Endothelial cell (in vitro differentiated cells): Measurements from ENCODE around the gene ADGRG2. TPM values are rescaled to one million over a fixed set of nuclear protein-coding genes. Genes with fewer than 3 reads are reported as not detected.

Experiments
- DNase-seq: peaks from one replicate; pipeline ENCODE4 v3.0.0; 2021; ENCODE audit warnings: low spot score
- H3K27ac Mint-ChIP-seq: one replicate; pipeline ENCODE4 v1.8.0; 2021; ENCODE audit warnings: mixed read lengths, inconsistent platforms; ENCODE audit not compliant: unreplicated experiment
- H3K27me3 Mint-ChIP-seq: one replicate; pipeline ENCODE4 v1.8.0; 2021; ENCODE audit warnings: mild to moderate bottlenecking, moderate library complexity, mixed read lengths, inconsistent platforms; ENCODE audit not compliant: unreplicated experiment
- H3K36me3 Mint-ChIP-seq: one replicate; pipeline ENCODE4 v1.8.0; 2021; ENCODE audit warnings: mild to moderate bottlenecking, low read depth, mixed read lengths, inconsistent platforms; ENCODE audit not compliant: unreplicated experiment
- H3K4me1 Mint-ChIP-seq: one replicate; pipeline ENCODE4 v1.8.0; 2021; ENCODE audit warnings: mild to moderate bottlenecking, mixed read lengths, inconsistent platforms; ENCODE audit not compliant: unreplicated experiment
- H3K4me3 Mint-ChIP-seq: one replicate; pipeline ENCODE4 v1.8.0; 2021; ENCODE audit warnings: mild to moderate bottlenecking, mixed read lengths, inconsistent platforms; ENCODE audit not compliant: unreplicated experiment
- H3K9me3 Mint-ChIP-seq: one replicate; pipeline ENCODE4 v1.8.0; 2021; ENCODE audit warnings: mixed read lengths, inconsistent platforms; ENCODE audit not compliant: unreplicated experiment
- total RNA-seq: library from RNA; stranded (reverse); fragmentation: NEBNext Ultra II Directional; extraction: Animal tissue kit (Norgen Biotek cat#: 25700); gene quantifications from one replicate; pipeline ENCODE4 v1.2.1, GENCODE V29; 2021; ENCODE audit not compliant: unreplicated experiment
- TF ChIP-seq, protein P1 (sequence below): fragments of 200-600 bp; sonication (generic); IDR thresholded peaks from one replicate; pipeline ENCODE4 v1.5.0; 2021; ENCODE audit warnings: antibody characterized with exemption; ENCODE audit not compliant: unreplicated experiment

ADGRG2 gene
- total RNA-seq, 1 donor from 2014 or later: not detected

DNA sequence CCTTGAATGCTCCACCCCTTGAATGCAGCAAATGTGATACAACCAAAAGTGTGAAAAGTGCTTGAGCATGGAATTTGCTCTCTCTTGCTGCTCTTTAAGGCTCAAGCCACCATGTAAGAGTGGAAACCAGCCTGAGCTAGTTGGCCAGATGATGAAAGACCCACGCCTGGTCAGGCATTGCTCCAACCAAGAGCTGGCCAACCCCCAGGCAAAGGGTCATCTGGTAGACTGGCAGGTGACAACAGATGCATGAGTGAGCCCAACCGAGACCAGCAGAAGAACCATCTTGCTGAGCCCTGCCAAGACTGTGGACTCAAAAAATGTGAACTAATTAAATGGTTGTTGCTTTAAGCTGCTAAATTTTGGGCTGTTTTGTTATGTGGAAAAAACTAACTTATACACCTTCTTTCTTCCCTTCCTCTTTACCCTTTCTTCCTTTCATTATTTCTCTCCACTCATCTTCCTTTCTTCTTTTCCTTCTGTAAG lies 32.7 kb downstream of the ADGRG2 start:
- Mint-ChIP-seq H3K36me3 (no peaks in the 10 kb centered on the region), H3K27ac (no peak overlapping the region), H3K4me1 (no peaks in the 10 kb centered on the region), H3K27me3 (peaks cover 1% of the 10 kb centered on the region), H3K4me3 (no peak overlapping the region), H3K9me3 (no peaks in the 10 kb centered on the region)
- TF ChIP-seq, protein P1, sequence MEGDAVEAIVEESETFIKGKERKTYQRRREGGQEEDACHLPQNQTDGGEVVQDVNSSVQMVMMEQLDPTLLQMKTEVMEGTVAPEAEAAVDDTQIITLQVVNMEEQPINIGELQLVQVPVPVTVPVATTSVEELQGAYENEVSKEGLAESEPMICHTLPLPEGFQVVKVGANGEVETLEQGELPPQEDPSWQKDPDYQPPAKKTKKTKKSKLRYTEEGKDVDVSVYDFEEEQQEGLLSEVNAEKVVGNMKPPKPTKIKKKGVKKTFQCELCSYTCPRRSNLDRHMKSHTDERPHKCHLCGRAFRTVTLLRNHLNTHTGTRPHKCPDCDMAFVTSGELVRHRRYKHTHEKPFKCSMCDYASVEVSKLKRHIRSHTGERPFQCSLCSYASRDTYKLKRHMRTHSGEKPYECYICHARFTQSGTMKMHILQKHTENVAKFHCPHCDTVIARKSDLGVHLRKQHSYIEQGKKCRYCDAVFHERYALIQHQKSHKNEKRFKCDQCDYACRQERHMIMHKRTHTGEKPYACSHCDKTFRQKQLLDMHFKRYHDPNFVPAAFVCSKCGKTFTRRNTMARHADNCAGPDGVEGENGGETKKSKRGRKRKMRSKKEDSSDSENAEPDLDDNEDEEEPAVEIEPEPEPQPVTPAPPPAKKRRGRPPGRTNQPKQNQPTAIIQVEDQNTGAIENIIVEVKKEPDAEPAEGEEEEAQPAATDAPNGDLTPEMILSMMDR: no peak
- no peak for DNase-seq

DNA sequence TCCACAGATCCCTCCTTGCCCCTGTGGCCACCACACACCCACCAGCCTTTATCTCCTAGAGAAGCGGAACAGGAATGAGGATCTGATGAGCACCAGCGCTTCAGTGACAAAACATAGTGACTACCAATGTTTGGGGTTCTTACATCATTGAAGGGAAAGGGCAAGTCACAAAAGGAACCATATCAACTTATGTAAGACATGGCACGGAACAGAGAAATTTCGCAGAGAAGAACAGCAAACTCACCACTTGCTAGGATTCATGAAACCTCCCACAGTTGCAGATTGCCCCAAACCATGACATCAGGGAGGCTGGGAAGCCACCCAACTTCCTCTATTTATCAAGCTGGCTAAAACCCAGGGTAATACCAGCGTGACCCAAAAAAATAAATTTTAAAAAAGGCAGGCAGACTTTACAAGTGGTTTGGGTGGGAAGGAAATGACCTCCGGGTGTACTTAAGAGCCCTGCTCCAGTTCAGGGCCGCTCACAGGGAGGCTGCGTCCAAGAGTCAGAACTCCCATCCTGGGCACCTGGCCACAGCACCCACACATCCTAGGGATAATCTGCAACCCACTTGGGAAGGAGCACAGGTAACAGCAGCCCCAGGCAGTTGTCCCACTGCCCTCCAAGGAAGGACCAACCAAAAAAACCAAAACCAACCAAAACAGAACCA lies 36.0 kb downstream of the ADGRG2 start:
- Mint-ChIP-seq H3K4me1 (no peaks in the 10 kb centered on the region), H3K4me3 (no peak overlapping the region), H3K9me3 (no peaks in the 10 kb centered on the region), H3K27ac (no peak overlapping the region), H3K27me3 (peaks cover 1% of the 10 kb centered on the region), H3K36me3 (no peaks in the 10 kb centered on the region)
- TF ChIP-seq, protein P1: no peak
- no peak for DNase-seq

DNA sequence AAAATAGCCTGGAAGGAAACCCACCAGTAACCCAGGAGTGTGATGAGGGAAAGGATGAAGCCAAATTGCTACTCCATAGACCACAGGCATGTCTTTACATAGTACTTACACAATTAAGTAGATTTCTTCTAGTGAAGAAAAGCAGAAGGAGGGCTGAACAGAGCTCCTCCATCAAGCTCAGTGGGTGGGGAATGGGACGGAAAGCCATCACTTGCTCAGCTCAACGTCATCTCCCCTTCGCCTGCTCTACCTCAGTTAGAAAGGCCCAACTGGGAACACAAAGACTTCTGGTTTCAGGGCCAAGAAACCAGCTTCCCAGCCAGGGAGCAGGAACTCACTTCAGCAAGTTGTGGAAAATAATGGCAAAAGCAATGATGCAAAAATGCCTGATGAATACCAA lies 36.6 kb downstream of the ADGRG2 start:
- H3K4me3 Mint-ChIP-seq: no peak overlapping the region
- H3K4me1 Mint-ChIP-seq: peaks cover 3% of the 10 kb centered on the region
- no peaks in the 10 kb centered on the region for H3K36me3 Mint-ChIP-seq
- peaks cover 1% of the 10 kb centered on the region for H3K27me3 Mint-ChIP-seq
- H3K27ac Mint-ChIP-seq: no peak overlapping the region
- DNase-seq: no peak
- H3K9me3 Mint-ChIP-seq: no peaks in the 10 kb centered on the region
- TF ChIP-seq, protein P1: no peak

DNA sequence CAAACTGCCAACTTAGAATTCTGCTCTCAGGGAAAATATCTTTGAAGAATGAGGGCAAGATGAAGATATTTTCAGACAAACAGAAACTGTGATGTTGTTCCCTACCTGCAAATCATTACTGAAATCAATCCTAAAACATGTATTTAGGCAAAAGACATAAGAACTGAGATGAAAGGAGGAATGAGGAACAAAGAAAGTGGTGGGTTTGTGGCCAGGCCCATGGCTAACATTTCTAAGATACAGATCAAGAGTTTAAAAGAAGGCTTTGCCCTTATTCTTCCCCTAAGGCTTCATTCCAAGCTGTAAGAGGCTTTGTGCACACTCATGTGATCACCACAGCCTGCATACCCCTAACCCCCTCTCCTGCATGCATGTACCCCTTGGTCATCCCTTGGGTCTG lies 46.5 kb downstream of the ADGRG2 start:
- no peak overlapping the region for H3K4me3 Mint-ChIP-seq
- no peaks in the 10 kb centered on the region for H3K27me3 Mint-ChIP-seq
- no peaks in the 10 kb centered on the region for H3K9me3 Mint-ChIP-seq
- H3K27ac Mint-ChIP-seq: no peak overlapping the region
- H3K4me1 Mint-ChIP-seq: no peaks in the 10 kb centered on the region
- no peaks in the 10 kb centered on the region for H3K36me3 Mint-ChIP-seq
- TF ChIP-seq, protein P1: no peak
- no peak for DNase-seq

DNA sequence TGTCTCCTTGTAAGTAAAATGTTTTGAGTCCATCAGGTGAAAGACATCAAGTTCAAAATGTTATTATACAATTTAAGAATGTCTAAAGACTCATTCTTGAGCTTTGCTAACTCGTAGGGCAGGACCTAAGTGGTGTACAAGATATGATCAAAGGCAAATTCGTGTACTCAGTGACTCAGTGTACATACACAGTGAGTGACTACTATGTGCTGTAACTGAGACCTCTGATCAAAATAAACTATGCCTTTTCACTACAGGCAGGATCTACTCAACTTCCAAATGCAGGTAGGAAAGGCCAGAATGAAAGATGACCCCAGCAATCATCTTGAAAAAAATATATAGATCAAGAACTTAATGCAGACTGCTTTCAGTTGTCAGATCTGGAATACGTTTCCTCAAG lies 49.9 kb downstream of the ADGRG2 start:
- Mint-ChIP-seq H3K27ac (no peak overlapping the region), H3K9me3 (no peaks in the 10 kb centered on the region), H3K4me1 (no peaks in the 10 kb centered on the region), H3K4me3 (no peak overlapping the region), H3K27me3 (no peaks in the 10 kb centered on the region), H3K36me3 (no peaks in the 10 kb centered on the region)
- DNase-seq: no peak
- TF ChIP-seq, protein P1: no peak
